ENCODE results near the gene PDIA3.
"Not testable (repeated sequence)": the region's sequence is repeated elsewhere in the genome, so short reads cannot be mapped to it uniquely, and the experiment has no call there.

Gene PDIA3

GRCh38 chr15:43777267-43777914, 31.2 kb downstream of the PDIA3 start:
- peak; percentile 85 for DNase-seq

- DNase-seq: no peak
These were observed 32.8 kb downstream of the PDIA3 start for GRCh38 chr15:43779016-43779415.

GRCh38 chr15:43789409-43789808, 43.2 kb downstream of the PDIA3 start:
- no peak for DNase-seq

- DNase-seq: peak; percentile 85
These were observed 45.9 kb downstream of the PDIA3 start, which contains the start of gene SERF2 for GRCh38 chr15:43791993-43792760. Gene SERF2, plus strand, starts transcription at chr15:43792320. Its CDS starts 57 bp downstream, at chr15:43792377.

GRCh38 chr15:43792761-43793476, 46.7 kb downstream of the PDIA3 start:
- DNase-seq: no peak

GRCh38 chr15:43793647-43794046, 47.4 kb downstream of the PDIA3 start:
- DNase-seq: no peak

GRCh38 chr15:43794269-43795037, 48.2 kb downstream of the PDIA3 start:
- no peak for DNase-seq

GRCh38 chr15:43795197-43795596, 49.0 kb downstream of the PDIA3 start:
- DNase-seq: no peak

GRCh38 chr15:43795997-43796396, 49.8 kb downstream of the PDIA3 start:
- no peak for DNase-seq

- DNase-seq: no peak
These were observed 50.3 kb downstream of the PDIA3 start for GRCh38 chr15:43796566-43796965.

- DNase-seq: peak; percentile 38
These were observed 53.1 kb downstream of the PDIA3 start for GRCh38 chr15:43799209-43799944.

- DNase-seq: no peak
These were observed 53.7 kb downstream of the PDIA3 start, which contains the start of gene SERINC4 for GRCh38 chr15:43799945-43800285. Gene SERINC4, minus strand, starts transcription at chr15:43800220. Its CDS starts 234 bp downstream, at chr15:43799986.

GRCh38 chr15:43800286-43801141, 54.3 kb downstream of the PDIA3 start, which contains the start of gene HYPK:
Gene HYPK, plus strand, starts transcription at chr15:43800599. Its CDS starts 24 bp downstream, at chr15:43800623.
- DNase-seq: peak; percentile 57

GRCh38 chr15:43802676-43803075, 56.4 kb downstream of the PDIA3 start:
- DNase-seq: not testable (repeated sequence)

- DNase-seq: no peak
These were observed 62.3 kb downstream of the PDIA3 start for GRCh38 chr15:43808435-43808950.

- no peak for DNase-seq
These were observed 62.9 kb downstream of the PDIA3 start for GRCh38 chr15:43808960-43809678.

- DNase-seq: not testable (repeated sequence)
These were observed 68.8 kb downstream of the PDIA3 start for GRCh38 chr15:43815064-43815463.

- DNase-seq: no peak
These were observed 75.3 kb downstream of the PDIA3 start for GRCh38 chr15:43821505-43821904.

All from NCI-H510A treated with DMSO at 0.1 percent for 48 hours (cell line).